ENCODE results near the gene FSTL3. TPM values are rescaled to one million over a fixed set of nuclear protein-coding genes. Genes with fewer than 3 reads are reported as not detected.

Gene FSTL3
- total and polyA plus RNA-seq, 7 donors: 4.3 to 30.3 (median 6.3) TPM

GRCh38 chr19:656751-657559 lies 19.2 kb upstream of the FSTL3 start:
- Histone ChIP-seq H3K36me3 (ENCODE audit: insufficient read depth in 1 of 2, low read depth in 1 of 2) (peaks cover 0 to 20% of the 10 kb centered on the region in 2 donors), H3K9me3 (no peaks in the 10 kb centered on the region), H3K4me3 (no peak overlapping the region), H3K4me1 (peaks cover 50% of the 10 kb centered on the region), H3K27me3 (ENCODE audit: insufficient read depth in 3 of 3, low read length in 2 of 3) (no peaks in the 10 kb centered on the region), H3K27ac (no peak overlapping the region)
- intact Hi-C loops (cut with DNase I): no loop called here
- WGBS, 3 donors: 80 to 83% (median 83%) methylated on average over 42 to 43 of the region's 43 CpGs
- DNase-seq (no peak), ATAC-seq (no peak)
- TF ChIP-seq CTCF (IDR thresholded peaks at IDR 0.05): no peak

- no peak for DNase-seq
- WGBS, 3 donors: 71 to 84% (median 73%) methylated on average over 18 to 19 of the region's 19 CpGs
- Histone ChIP-seq H3K4me1 (peaks cover 51% of the 10 kb centered on the region), H3K27me3 (ENCODE audit: insufficient read depth in 3 of 3, low read length in 2 of 3) (no peaks in the 10 kb centered on the region), H3K36me3 (ENCODE audit: insufficient read depth in 1 of 2, low read depth in 1 of 2) (peaks cover 0 to 14% of the 10 kb centered on the region in 2 donors), H3K4me3 (no peak overlapping the region), H3K27ac (no peak overlapping the region), H3K9me3 (no peaks in the 10 kb centered on the region)
- TF ChIP-seq CTCF (IDR thresholded peaks at IDR 0.05): no peak
- no peak for ATAC-seq
- intact Hi-C loops (cut with DNase I): no loop called here
These were observed 18.6 kb upstream of the FSTL3 start for GRCh38 chr19:657611-658010.

- Histone ChIP-seq H3K27ac (peak overlapping the region; percentile 91), H3K27me3 (ENCODE audit: insufficient read depth in 3 of 3, low read length in 2 of 3) (no peaks in the 10 kb centered on the region), H3K4me1 (peaks cover 51% of the 10 kb centered on the region), H3K36me3 (ENCODE audit: insufficient read depth in 1 of 2, low read depth in 1 of 2) (peaks cover 0 to 9% of the 10 kb centered on the region in 2 donors), H3K4me3 (peak overlapping the region; percentile 41), H3K9me3 (no peaks in the 10 kb centered on the region)
- ATAC-seq (no peak), DNase-seq (no peak)
- intact Hi-C loops (cut with DNase I): no loop called here
- WGBS, 3 donors: 76 to 77% (median 77%) methylated on average over 31 to 33 of the region's 33 CpGs
- TF ChIP-seq CTCF (IDR thresholded peaks at IDR 0.05): no peak
These were observed 17.9 kb upstream of the FSTL3 start for GRCh38 chr19:658059-658839.

GRCh38 chr19:658916-659839 lies 17.0 kb upstream of the FSTL3 start:
- ATAC-seq (peak; percentile 18 to 54 (median 30)), DNase-seq (peak; percentile 69 to 77)
- Histone ChIP-seq H3K9me3 (no peaks in the 10 kb centered on the region), H3K27me3 (ENCODE audit: insufficient read depth in 3 of 3, low read length in 2 of 3) (no peaks in the 10 kb centered on the region), H3K4me3 (peak overlapping the region; percentile 41), H3K27ac (peak overlapping the region; percentile 91), H3K36me3 (ENCODE audit: insufficient read depth in 1 of 2, low read depth in 1 of 2) (no peaks in the 10 kb centered on the region), H3K4me1 (peaks cover 56% of the 10 kb centered on the region)
- intact Hi-C loops (cut with DNase I): no loop called here
- no peak for TF ChIP-seq CTCF (IDR thresholded peaks at IDR 0.05)
- WGBS, 3 donors: 58 to 71% (median 63%) methylated on average over 45 to 50 of the region's 50 CpGs

Measured in psoas muscle (tissue), 8 donors.